ENCODE data around the gene ZNF638.

The ZNF638 gene

GRCh38 chr2:71458413-71459083 lies 127.0 kb downstream of the ZNF638 start:
- H3K27ac ChIP-seq (ENCODE audit: insufficient read depth, low read depth, low read length, poor library complexity, severe bottlenecking) = no peak overlapping the region
- 90 to 93% methylated on average over 7 of the region's 7 CpGs for WGBS, 2 experiments
- no peaks in the 10 kb centered on the region for H3K36me3 ChIP-seq (ENCODE audit: control insufficient read depth, insufficient read depth, low read length)
- peaks cover 25% of the 10 kb centered on the region for H3K27me3 ChIP-seq (ENCODE audit: control insufficient read depth, insufficient read depth, low read length, poor library complexity, severe bottlenecking)
- H3K9me3 ChIP-seq (ENCODE audit: control insufficient read depth, low read length) = no peaks in the 10 kb centered on the region
- H3K4me3 ChIP-seq (ENCODE audit: insufficient read depth, low read depth, low read length) = no peak overlapping the region
- peaks cover 22% of the 10 kb centered on the region for H3K4me1 ChIP-seq (ENCODE audit: control insufficient read depth, insufficient read depth, low read length)

GRCh38 chr2:71459084-71459431 lies 127.5 kb downstream of the ZNF638 start:
- Histone ChIP-seq H3K36me3 (ENCODE audit: control insufficient read depth, insufficient read depth, low read length) (no peaks in the 10 kb centered on the region), H3K27ac (ENCODE audit: insufficient read depth, low read depth, low read length, poor library complexity, severe bottlenecking) (no peak overlapping the region), H3K27me3 (ENCODE audit: control insufficient read depth, insufficient read depth, low read length, poor library complexity, severe bottlenecking) (peaks cover 25% of the 10 kb centered on the region), H3K4me1 (ENCODE audit: control insufficient read depth, insufficient read depth, low read length) (peaks cover 22% of the 10 kb centered on the region), H3K4me3 (ENCODE audit: insufficient read depth, low read depth, low read length) (no peak overlapping the region), H3K9me3 (ENCODE audit: control insufficient read depth, low read length) (no peaks in the 10 kb centered on the region)
- WGBS, 2 experiments = 93 to 97% methylated on average over 2 of the region's 2 CpGs

GRCh38 chr2:71460056-71460455 lies 128.5 kb downstream of the ZNF638 start:
- no peaks in the 10 kb centered on the region for H3K36me3 ChIP-seq (ENCODE audit: control insufficient read depth, insufficient read depth, low read length)
- no peak overlapping the region for H3K4me3 ChIP-seq (ENCODE audit: insufficient read depth, low read depth, low read length)
- no peak overlapping the region for H3K27ac ChIP-seq (ENCODE audit: insufficient read depth, low read depth, low read length, poor library complexity, severe bottlenecking)
- no peaks in the 10 kb centered on the region for H3K9me3 ChIP-seq (ENCODE audit: control insufficient read depth, low read length)
- whole genome bisulfite sequencing, 2 experiments = 96 to 97% methylated on average over 6 of the region's 6 CpGs
- H3K27me3 ChIP-seq (ENCODE audit: control insufficient read depth, insufficient read depth, low read length, poor library complexity, severe bottlenecking) = peaks cover 25% of the 10 kb centered on the region
- H3K4me1 ChIP-seq (ENCODE audit: control insufficient read depth, insufficient read depth, low read length) = peaks cover 21% of the 10 kb centered on the region

GRCh38 chr2:71460595-71461303 lies 129.2 kb downstream of the ZNF638 start:
- Histone ChIP-seq H3K4me3 (ENCODE audit: insufficient read depth, low read depth, low read length) (no peak overlapping the region), H3K27ac (ENCODE audit: insufficient read depth, low read depth, low read length, poor library complexity, severe bottlenecking) (no peak overlapping the region), H3K27me3 (ENCODE audit: control insufficient read depth, insufficient read depth, low read length, poor library complexity, severe bottlenecking) (peaks cover 31% of the 10 kb centered on the region), H3K9me3 (ENCODE audit: control insufficient read depth, low read length) (no peaks in the 10 kb centered on the region), H3K36me3 (ENCODE audit: control insufficient read depth, insufficient read depth, low read length) (no peaks in the 10 kb centered on the region), H3K4me1 (ENCODE audit: control insufficient read depth, insufficient read depth, low read length) (peaks cover 17% of the 10 kb centered on the region)
- 42 to 48% methylated on average over 9 of the region's 9 CpGs for WGBS, 2 experiments

- Histone ChIP-seq H3K27me3 (ENCODE audit: control insufficient read depth, insufficient read depth, low read length, poor library complexity, severe bottlenecking) (peaks cover 36% of the 10 kb centered on the region), H3K4me1 (ENCODE audit: control insufficient read depth, insufficient read depth, low read length) (peaks cover 16% of the 10 kb centered on the region), H3K27ac (ENCODE audit: insufficient read depth, low read depth, low read length, poor library complexity, severe bottlenecking) (no peak overlapping the region), H3K4me3 (ENCODE audit: insufficient read depth, low read depth, low read length) (no peak overlapping the region), H3K36me3 (ENCODE audit: control insufficient read depth, insufficient read depth, low read length) (no peaks in the 10 kb centered on the region), H3K9me3 (ENCODE audit: control insufficient read depth, low read length) (no peaks in the 10 kb centered on the region)
- 74 to 75% methylated on average over 5 of the region's 5 CpGs for WGBS, 2 experiments
Observed at GRCh38 chr2:71461304-71461671, 129.7 kb downstream of the ZNF638 start.

- H3K4me1 ChIP-seq (ENCODE audit: control insufficient read depth, insufficient read depth, low read length) = peaks cover 8% of the 10 kb centered on the region
- peaks cover 44% of the 10 kb centered on the region for H3K27me3 ChIP-seq (ENCODE audit: control insufficient read depth, insufficient read depth, low read length, poor library complexity, severe bottlenecking)
- no peak overlapping the region for H3K27ac ChIP-seq (ENCODE audit: insufficient read depth, low read depth, low read length, poor library complexity, severe bottlenecking)
- no peaks in the 10 kb centered on the region for H3K36me3 ChIP-seq (ENCODE audit: control insufficient read depth, insufficient read depth, low read length)
- no peaks in the 10 kb centered on the region for H3K9me3 ChIP-seq (ENCODE audit: control insufficient read depth, low read length)
- WGBS, 2 experiments = 94 to 95% methylated on average over 8 of the region's 8 CpGs
- H3K4me3 ChIP-seq (ENCODE audit: insufficient read depth, low read depth, low read length) = no peak overlapping the region
Observed at GRCh38 chr2:71462056-71462605, 130.5 kb downstream of the ZNF638 start.

GRCh38 chr2:71462641-71463341 lies 131.2 kb downstream of the ZNF638 start:
- 88 to 93% methylated on average over 5 of the region's 5 CpGs for WGBS, 2 experiments
- H3K27me3 ChIP-seq (ENCODE audit: control insufficient read depth, insufficient read depth, low read length, poor library complexity, severe bottlenecking) = peaks cover 51% of the 10 kb centered on the region
- no peak overlapping the region for H3K27ac ChIP-seq (ENCODE audit: insufficient read depth, low read depth, low read length, poor library complexity, severe bottlenecking)
- peaks cover 14% of the 10 kb centered on the region for H3K4me1 ChIP-seq (ENCODE audit: control insufficient read depth, insufficient read depth, low read length)
- H3K4me3 ChIP-seq (ENCODE audit: insufficient read depth, low read depth, low read length) = no peak overlapping the region
- H3K9me3 ChIP-seq (ENCODE audit: control insufficient read depth, low read length) = no peaks in the 10 kb centered on the region
- H3K36me3 ChIP-seq (ENCODE audit: control insufficient read depth, insufficient read depth, low read length) = no peaks in the 10 kb centered on the region

- 90 to 93% methylated on average over 7 of the region's 7 CpGs for WGBS, 2 experiments
- Histone ChIP-seq H3K27me3 (ENCODE audit: control insufficient read depth, insufficient read depth, low read length, poor library complexity, severe bottlenecking) (peaks cover 56% of the 10 kb centered on the region), H3K36me3 (ENCODE audit: control insufficient read depth, insufficient read depth, low read length) (no peaks in the 10 kb centered on the region), H3K4me1 (ENCODE audit: control insufficient read depth, insufficient read depth, low read length) (peaks cover 14% of the 10 kb centered on the region), H3K4me3 (ENCODE audit: insufficient read depth, low read depth, low read length) (no peak overlapping the region), H3K9me3 (ENCODE audit: control insufficient read depth, low read length) (no peaks in the 10 kb centered on the region), H3K27ac (ENCODE audit: insufficient read depth, low read depth, low read length, poor library complexity, severe bottlenecking) (no peak overlapping the region)
Observed at GRCh38 chr2:71463342-71463654, 131.7 kb downstream of the ZNF638 start.

GRCh38 chr2:71464389-71464788 lies 132.8 kb downstream of the ZNF638 start:
- H3K4me1 ChIP-seq (ENCODE audit: control insufficient read depth, insufficient read depth, low read length) = peaks cover 14% of the 10 kb centered on the region
- H3K27me3 ChIP-seq (ENCODE audit: control insufficient read depth, insufficient read depth, low read length, poor library complexity, severe bottlenecking) = peaks cover 67% of the 10 kb centered on the region
- 91 to 93% methylated on average over 6 of the region's 6 CpGs for WGBS, 2 experiments
- no peaks in the 10 kb centered on the region for H3K36me3 ChIP-seq (ENCODE audit: control insufficient read depth, insufficient read depth, low read length)
- H3K27ac ChIP-seq (ENCODE audit: insufficient read depth, low read depth, low read length, poor library complexity, severe bottlenecking) = no peak overlapping the region
- no peak overlapping the region for H3K4me3 ChIP-seq (ENCODE audit: insufficient read depth, low read depth, low read length)
- no peaks in the 10 kb centered on the region for H3K9me3 ChIP-seq (ENCODE audit: control insufficient read depth, low read length)

GRCh38 chr2:71465356-71465755 lies 133.8 kb downstream of the ZNF638 start:
- H3K27ac ChIP-seq (ENCODE audit: insufficient read depth, low read depth, low read length, poor library complexity, severe bottlenecking) = no peak overlapping the region
- WGBS, 2 experiments = 57 to 63% methylated on average over 11 of the region's 11 CpGs

More at GRCh38 chr2:71465356-71465755, 133.8 kb downstream of the ZNF638 start:
- H3K4me3 ChIP-seq (ENCODE audit: insufficient read depth, low read depth, low read length) = no peak overlapping the region
- H3K4me1 ChIP-seq (ENCODE audit: control insufficient read depth, insufficient read depth, low read length) = peaks cover 14% of the 10 kb centered on the region
- peaks cover 73% of the 10 kb centered on the region for H3K27me3 ChIP-seq (ENCODE audit: control insufficient read depth, insufficient read depth, low read length, poor library complexity, severe bottlenecking)
- H3K9me3 ChIP-seq (ENCODE audit: control insufficient read depth, low read length) = no peaks in the 10 kb centered on the region
- H3K36me3 ChIP-seq (ENCODE audit: control insufficient read depth, insufficient read depth, low read length) = no peaks in the 10 kb centered on the region

All from ectodermal cell (in vitro differentiated cells).